Measurements from ENCODE around the gene DTX1. TPM values are rescaled to one million over a fixed set of nuclear protein-coding genes. Genes with fewer than 3 reads are reported as not detected.

Gene DTX1
- total RNA-seq, 1 experiment from 2014 or later, result 5.5 TPM

- H3K9me3 ChIP-seq (ENCODE audit: low read depth, low read length, poor library complexity, severe bottlenecking), result no peaks in the 10 kb centered on the region
- POLR2A ChIA-PET (ENCODE audit: low non-redundant PET), result no interaction called here
- H3K4me3 ChIP-seq (ENCODE audit: low read depth, low read length, poor library complexity, severe bottlenecking), result no peak overlapping the region
- CTCF ChIA-PET, result interaction anchor here (0.5 kb wide), 1 partner anchor 242 kb away, joined by 3 read pairs; no protein-coding TSS in a partner anchor
- H3K36me3 ChIP-seq (ENCODE audit: insufficient read depth, low read length, poor library complexity, severe bottlenecking), result no peaks in the 10 kb centered on the region
- H3K27ac ChIP-seq (ENCODE audit: low read depth, low read length, poor library complexity, severe bottlenecking), result no peak overlapping the region
- no peak for DNase-seq (ENCODE audit: low spot score)
- H3K4me1 ChIP-seq (ENCODE audit: insufficient read depth, low read length, poor library complexity, severe bottlenecking), result no peaks in the 10 kb centered on the region
- no peak for TF ChIP-seq CTCF (conservative IDR thresholded peaks at IDR 0.05; ENCODE audit: low read depth, low read length)
- no peak for TF ChIP-seq EZH2 (IDR thresholded peaks at IDR 0.05; ENCODE audit: borderline replicate concordance, low read depth, low read length, poor library complexity, severe bottlenecking)
- intact Hi-C loops (cut with micrococcal nuclease; ENCODE audit: unreplicated experiment), result no loop called here
- H3K27me3 ChIP-seq (replicated peaks; ENCODE audit: insufficient read depth, low read depth, low read length, poor library complexity), result no peaks in the 10 kb centered on the region
- no TSS peak for BruUV-seq (replicated peaks)
Measured at GRCh38 chr12:113142886-113143332, 86.4 kb downstream of the DTX1 start.

GRCh38 chr12:113143959-113144358 lies 87.4 kb downstream of the DTX1 start:
- Histone ChIP-seq H3K36me3 (ENCODE audit: insufficient read depth, low read length, poor library complexity, severe bottlenecking) (no peaks in the 10 kb centered on the region), H3K27me3 (replicated peaks; ENCODE audit: insufficient read depth, low read depth, low read length, poor library complexity) (no peaks in the 10 kb centered on the region), H3K27ac (ENCODE audit: low read depth, low read length, poor library complexity, severe bottlenecking) (no peak overlapping the region), H3K4me1 (ENCODE audit: insufficient read depth, low read length, poor library complexity, severe bottlenecking) (no peaks in the 10 kb centered on the region), H3K9me3 (ENCODE audit: low read depth, low read length, poor library complexity, severe bottlenecking) (no peaks in the 10 kb centered on the region), H3K4me3 (ENCODE audit: low read depth, low read length, poor library complexity, severe bottlenecking) (no peak overlapping the region)
- ChIA-PET CTCF (no interaction called here), POLR2A (ENCODE audit: low non-redundant PET) (no interaction called here)
- TF ChIP-seq EZH2 (IDR thresholded peaks at IDR 0.05; ENCODE audit: borderline replicate concordance, low read depth, low read length, poor library complexity, severe bottlenecking), result no peak
- no peak for TF ChIP-seq CTCF (conservative IDR thresholded peaks at IDR 0.05; ENCODE audit: low read depth, low read length)
- BruUV-seq (replicated peaks), result no TSS peak
- intact Hi-C loops (cut with micrococcal nuclease; ENCODE audit: unreplicated experiment), result no loop called here
- DNase-seq (ENCODE audit: low spot score), result no peak

- TF ChIP-seq CTCF (conservative IDR thresholded peaks at IDR 0.05; ENCODE audit: low read depth, low read length), result no peak
- no peak for TF ChIP-seq EZH2 (IDR thresholded peaks at IDR 0.05; ENCODE audit: borderline replicate concordance, low read depth, low read length, poor library complexity, severe bottlenecking)
- no peak for DNase-seq (ENCODE audit: low spot score)
- intact Hi-C loops (cut with micrococcal nuclease; ENCODE audit: unreplicated experiment), result no loop called here
Measured at GRCh38 chr12:113144806-113145205, 88.3 kb downstream of the DTX1 start.

More at GRCh38 chr12:113144806-113145205, 88.3 kb downstream of the DTX1 start:
- no peaks in the 10 kb centered on the region for H3K9me3 ChIP-seq (ENCODE audit: low read depth, low read length, poor library complexity, severe bottlenecking)
- H3K27me3 ChIP-seq (replicated peaks; ENCODE audit: insufficient read depth, low read depth, low read length, poor library complexity), result no peaks in the 10 kb centered on the region
- ChIA-PET POLR2A (ENCODE audit: low non-redundant PET) (no interaction called here), CTCF (no interaction called here)
- no peak overlapping the region for H3K27ac ChIP-seq (ENCODE audit: low read depth, low read length, poor library complexity, severe bottlenecking)
- H3K36me3 ChIP-seq (ENCODE audit: insufficient read depth, low read length, poor library complexity, severe bottlenecking), result no peaks in the 10 kb centered on the region
- H3K4me3 ChIP-seq (ENCODE audit: low read depth, low read length, poor library complexity, severe bottlenecking), result no peak overlapping the region
- peaks cover 7% of the 10 kb centered on the region for H3K4me1 ChIP-seq (ENCODE audit: insufficient read depth, low read length, poor library complexity, severe bottlenecking)
- BruUV-seq (replicated peaks), result no TSS peak
